Gastrocnemius medialis (tissue), 4 donors: ENCODE data around the gene UGP2. TPM values are rescaled to one million over a fixed set of nuclear protein-coding genes. Genes with fewer than 3 reads are reported as not detected.

Source experiments
- ATAC-seq, 2 donors: fragments of 150-250 bp; one replicate each; pipeline ENCODE4 v1.9.1; 2016
- DNase-seq, 2 donors: peaks; one replicate each; pipeline ENCODE4 v3.0.0-alpha.2; 2019
- H3K27ac ChIP-seq, 4 donors: fragments of 200-600 bp; sonication (generic); 1 replicate in 1 of 4; 2 replicates in 3 of 4; pipeline ENCODE4 v1.5.1; 2016 to 2018; ENCODE audit warnings: mild to moderate bottlenecking in 2 of 4, moderate library complexity in 1 of 4
- H3K27me3 ChIP-seq, 3 donors: fragments of 200-600 bp; sonication (generic) in 2 of 3; 1 replicate in 1 of 3; 2 replicates in 2 of 3; pipeline versions ENCODE4 v1.5.1 to v1.6.0; 2016 to 2019; ENCODE audit warnings: mild to moderate bottlenecking in 1 of 3, moderate library complexity in 1 of 3
- H3K36me3 ChIP-seq, 2 donors: fragments of 200-600 bp; sonication (generic) in 1 of 2; one replicate each; pipeline ENCODE4 v1.5.1; 2017 to 2018
- H3K4me1 ChIP-seq, 2 donors: fragments of 200-600 bp; sonication (generic) in 1 of 2; one replicate each; pipeline ENCODE4 v1.5.1; 2016 to 2017; ENCODE audit warnings: mild to moderate bottlenecking in 2 of 2
- H3K4me3 ChIP-seq, 4 donors: fragments of 200-600 bp; sonication (generic) in 3 of 4; 1 replicate in 1 of 4; 2 replicates in 3 of 4; pipeline ENCODE4 v1.5.1; 2016 to 2019; ENCODE audit warnings: mild to moderate bottlenecking in 2 of 4
- H3K9me3 ChIP-seq, 3 donors: fragments of 200-600 bp; sonication (generic) in 2 of 3; 1 replicate in 1 of 3; 2 replicates in 2 of 3; pipeline ENCODE4 v1.5.1; 2016 to 2019
- POLR2A ChIP-seq, 2 donors: fragments of 450-650 bp; IDR thresholded peaks; one replicate each; pipeline ENCODE4 v1.6.1; 2017; ENCODE audit warnings: antibody characterized with exemption in 2 of 2, mild to moderate bottlenecking in 2 of 2, moderate library complexity in 2 of 2
- in situ Hi-C, 4 donors: fragments of 200-750 bp; cut with MboI; loops; one replicate each; pipeline versions ENCODE4 v1.15.0 to v1.8.0; 2017; ENCODE audit warnings: low sequenced_read_pairs in 4 of 4
- intact Hi-C: fragments of 100-400 bp; cut with DNase I; formaldehyde crosslinking; loops from one replicate; pipeline ENCODE4 v1.15.1; 2023; ENCODE audit warnings: low total_unique reads
- total RNA-seq, 4 donors: library from RNA; depleted of rRNA; stranded (reverse); fragments of >200 nt; gene quantifications; one replicate each; pipeline versions ENCODE4 v1.1.0 to v1.2.3, GENCODE V29; 2016
- TF ChIP-seq, protein P1 (sequence below), 5 experiments: fragments of 450-650 bp in 3 of 5; fragments of 200-600 bp in 2 of 5; sonication (generic) in 2 of 5; IDR thresholded peaks in 4 of 5; conservative IDR thresholded peaks in 1 of 5; 1 replicate in 4 of 5; 2 replicates in 1 of 5; pipeline ENCODE4 v1.5.1; 2016 to 2019; ENCODE audit warnings: antibody characterized with exemption in 5 of 5, mild to moderate bottlenecking in 3 of 5, moderate library complexity in 3 of 5

The UGP2 gene
- total RNA-seq, 4 donors from 2014 or later: 398 to 784 (median 580) TPM

- Histone ChIP-seq H3K27ac (peak overlapping the region; percentile 40 to 83 (median 52)), H3K36me3 (peaks cover 0 to 15% of the 10 kb centered on the region in 2 donors)
These were observed 33.4 kb downstream of the UGP2 start for GRCh38 chr2:63875131-63875527.

DNA sequence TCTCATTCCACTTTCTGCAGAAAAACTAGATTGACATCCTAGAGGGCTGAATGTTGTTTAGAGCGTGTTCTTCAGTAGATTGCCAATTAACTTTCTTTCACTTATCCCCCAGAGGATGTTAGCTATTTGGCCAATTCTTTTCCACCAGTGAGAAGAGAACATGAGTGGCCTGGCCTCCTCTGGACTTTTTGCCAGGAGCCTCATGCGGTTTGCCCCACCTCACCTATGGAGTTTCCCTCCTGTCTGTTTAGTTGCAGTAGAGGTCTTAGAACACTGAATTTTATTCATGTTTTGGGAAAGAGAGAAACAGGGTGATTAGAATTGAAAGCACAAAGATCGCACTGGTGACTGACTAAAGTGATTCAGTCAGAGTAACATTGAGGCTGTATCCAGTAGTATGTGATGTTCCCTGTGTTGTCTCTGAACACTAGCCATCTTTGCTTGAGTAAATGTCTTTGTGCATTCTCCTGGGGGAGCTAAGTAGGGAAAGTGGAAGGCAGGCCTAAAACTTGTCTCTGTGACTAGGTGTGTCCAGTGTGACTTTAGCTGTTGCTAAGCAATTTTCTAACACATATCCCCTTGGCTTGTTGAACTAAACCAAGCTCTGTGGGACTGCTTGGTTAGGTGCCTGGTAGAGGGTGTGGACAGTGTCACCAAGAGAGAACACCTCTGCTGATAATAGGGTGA, 34.0 kb downstream of the UGP2 start:
- TF ChIP-seq, protein P1, sequence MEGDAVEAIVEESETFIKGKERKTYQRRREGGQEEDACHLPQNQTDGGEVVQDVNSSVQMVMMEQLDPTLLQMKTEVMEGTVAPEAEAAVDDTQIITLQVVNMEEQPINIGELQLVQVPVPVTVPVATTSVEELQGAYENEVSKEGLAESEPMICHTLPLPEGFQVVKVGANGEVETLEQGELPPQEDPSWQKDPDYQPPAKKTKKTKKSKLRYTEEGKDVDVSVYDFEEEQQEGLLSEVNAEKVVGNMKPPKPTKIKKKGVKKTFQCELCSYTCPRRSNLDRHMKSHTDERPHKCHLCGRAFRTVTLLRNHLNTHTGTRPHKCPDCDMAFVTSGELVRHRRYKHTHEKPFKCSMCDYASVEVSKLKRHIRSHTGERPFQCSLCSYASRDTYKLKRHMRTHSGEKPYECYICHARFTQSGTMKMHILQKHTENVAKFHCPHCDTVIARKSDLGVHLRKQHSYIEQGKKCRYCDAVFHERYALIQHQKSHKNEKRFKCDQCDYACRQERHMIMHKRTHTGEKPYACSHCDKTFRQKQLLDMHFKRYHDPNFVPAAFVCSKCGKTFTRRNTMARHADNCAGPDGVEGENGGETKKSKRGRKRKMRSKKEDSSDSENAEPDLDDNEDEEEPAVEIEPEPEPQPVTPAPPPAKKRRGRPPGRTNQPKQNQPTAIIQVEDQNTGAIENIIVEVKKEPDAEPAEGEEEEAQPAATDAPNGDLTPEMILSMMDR (IDR thresholded peaks at IDR 0.05 in 4 of 5, conservative IDR thresholded peaks at IDR 0.05 in 1 of 5): no peak
- no peak for TF ChIP-seq POLR2A (IDR thresholded peaks at IDR 0.05)
- Histone ChIP-seq H3K27me3 (no peaks in the 10 kb centered on the region), H3K27ac (peak overlapping the region; percentile 40 to 83 (median 52)), H3K4me3 (no peak overlapping the region), H3K9me3 (no peaks in the 10 kb centered on the region), H3K4me1 (peaks cover 59 to 66% of the 10 kb centered on the region in 2 donors), H3K36me3 (peaks cover 0 to 15% of the 10 kb centered on the region in 2 donors)
- intact Hi-C loops (no loop called here), in situ Hi-C loops (loop anchor here in 1 of 4 donors (25.0 kb wide), 1 partner anchor 288 kb away; the partner anchor contains the start of genes MDH1 and WDPCP)
- DNase-seq (no peak), ATAC-seq (peak; percentile 30 to 50)

More at GRCh38 chr2:63875131-63875527, 33.4 kb downstream of the UGP2 start:
- Histone ChIP-seq H3K9me3 (no peaks in the 10 kb centered on the region), H3K4me1 (peaks cover 62 to 66% of the 10 kb centered on the region in 2 donors), H3K27me3 (no peaks in the 10 kb centered on the region), H3K4me3 (no peak overlapping the region)
- ATAC-seq (peak; percentile 28 to 58), DNase-seq (no peak)
- TF ChIP-seq, protein P1 (IDR thresholded peaks at IDR 0.05 in 4 of 5, conservative IDR thresholded peaks at IDR 0.05 in 1 of 5): no peak
- TF ChIP-seq POLR2A (IDR thresholded peaks at IDR 0.05): no peak
- intact Hi-C loops: no loop called here
- in situ Hi-C loops: loop anchor here in 1 of 4 donors (25.0 kb wide), 1 partner anchor 288 kb away; the partner anchor contains the start of genes MDH1 and WDPCP

- H3K4me3 ChIP-seq: no peak overlapping the region
- no peak for DNase-seq
- no peaks in the 10 kb centered on the region for H3K27me3 ChIP-seq
- in situ Hi-C loops: loop anchor here in 1 of 4 donors (25.0 kb wide), 1 partner anchor 289 kb away; the partner anchor contains the start of genes MDH1 and WDPCP
- peaks cover 55 to 65% of the 10 kb centered on the region in 2 donors for H3K4me1 ChIP-seq
- intact Hi-C loops: no loop called here
- peak overlapping the region; percentile 40 to 83 (median 52) for H3K27ac ChIP-seq
- peaks cover 0 to 15% of the 10 kb centered on the region in 2 donors for H3K36me3 ChIP-seq
- ATAC-seq: no peak
- no peaks in the 10 kb centered on the region for H3K9me3 ChIP-seq
- TF ChIP-seq, protein P1 (IDR thresholded peaks at IDR 0.05 in 4 of 5, conservative IDR thresholded peaks at IDR 0.05 in 1 of 5): no peak
- TF ChIP-seq POLR2A (IDR thresholded peaks at IDR 0.05): no peak
These were observed 34.6 kb downstream of the UGP2 start for GRCh38 chr2:63876311-63876710.

GRCh38 chr2:63878486-63878885, 36.8 kb downstream of the UGP2 start:
- no peak for DNase-seq
- Histone ChIP-seq H3K36me3 (peaks cover 0 to 23% of the 10 kb centered on the region in 2 donors), H3K27ac (peak overlapping the region in 2 of 4 donors; percentile 13 to 90), H3K4me3 (no peak overlapping the region), H3K27me3 (no peaks in the 10 kb centered on the region), H3K4me1 (peaks cover 46 to 47% of the 10 kb centered on the region in 2 donors), H3K9me3 (no peaks in the 10 kb centered on the region)
- in situ Hi-C loops: loop anchor here in 1 of 4 donors (25.0 kb wide), 1 partner anchor 291 kb away; the partner anchor contains the start of genes MDH1 and WDPCP
- intact Hi-C loops: no loop called here
- no peak for TF ChIP-seq POLR2A (IDR thresholded peaks at IDR 0.05)
- TF ChIP-seq, protein P1 (IDR thresholded peaks at IDR 0.05 in 4 of 5, conservative IDR thresholded peaks at IDR 0.05 in 1 of 5): no peak
- ATAC-seq: no peak
